ENCODE results near the gene RAD52.
"Not testable (repeated sequence)": the region's sequence is repeated elsewhere in the genome, so short reads cannot be mapped to it uniquely, and the experiment has no call there.

Gene RAD52

DNA sequence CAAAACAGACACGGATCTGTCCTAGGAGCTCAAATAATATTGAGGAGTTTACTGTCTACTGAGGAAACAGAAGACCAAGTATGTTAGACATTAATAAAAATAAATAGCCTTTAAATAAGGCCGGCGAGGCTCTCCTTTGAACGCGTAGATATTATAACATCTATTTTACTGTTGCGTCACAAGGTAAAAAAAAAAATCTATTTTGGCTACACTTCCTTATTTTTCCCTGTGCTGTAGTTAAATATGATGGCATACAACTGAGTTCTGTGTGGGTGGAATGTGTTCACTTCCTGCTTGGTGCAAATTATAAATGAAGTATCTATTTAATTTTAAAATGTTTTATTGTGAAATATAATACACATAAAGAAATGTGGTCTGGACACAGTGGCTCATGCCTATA lies 17.2 kb upstream of the RAD52 start:
- no peak for DNase-seq

DNA sequence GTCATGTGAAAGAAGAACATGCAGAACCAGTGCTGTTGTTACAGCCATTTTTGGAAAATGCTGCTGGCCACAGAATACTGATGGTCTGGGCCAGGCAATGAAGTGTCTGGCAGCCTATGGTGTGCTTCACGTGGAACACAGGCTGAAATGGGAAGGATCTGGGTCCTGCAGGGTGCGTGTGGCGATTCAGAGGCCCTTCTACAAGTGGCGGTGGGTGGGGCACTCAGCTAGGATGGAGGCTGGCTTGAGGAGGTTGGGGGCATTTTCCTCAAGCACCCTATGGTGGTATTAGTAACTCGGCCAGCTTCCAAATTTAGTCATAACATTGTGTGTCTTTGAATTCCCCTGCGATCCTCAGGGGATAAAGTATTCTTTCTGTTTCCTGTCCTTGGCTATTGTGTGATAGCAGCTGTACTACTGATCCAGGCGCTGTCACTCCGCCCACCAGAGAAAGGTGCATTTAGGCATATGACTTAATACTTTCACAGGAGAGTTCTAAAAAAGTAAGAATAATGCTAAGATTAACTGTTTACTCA lies 9.2 kb upstream of the RAD52 start:
- DNase-seq, result no peak

DNA sequence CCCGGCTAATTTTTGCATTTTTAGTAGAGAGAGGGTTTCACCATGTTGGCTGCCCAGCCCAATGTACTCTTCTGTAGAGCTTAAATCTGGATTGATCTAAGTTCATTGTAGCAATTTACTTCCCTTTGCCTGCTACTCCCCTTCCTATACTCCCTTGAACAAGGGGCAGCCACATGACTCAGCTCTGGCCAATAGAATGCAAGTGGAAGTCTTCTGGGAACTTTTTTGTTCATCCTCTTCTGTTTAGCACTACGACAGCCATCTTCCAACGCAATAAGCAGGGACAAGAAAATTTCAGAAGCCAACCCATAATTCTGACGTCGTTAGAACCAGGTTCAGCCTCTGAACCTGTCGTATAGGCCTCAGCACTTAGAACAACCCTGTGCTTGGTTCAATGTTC lies 6.4 kb upstream of the RAD52 start:
- DNase-seq, result no peak

DNA sequence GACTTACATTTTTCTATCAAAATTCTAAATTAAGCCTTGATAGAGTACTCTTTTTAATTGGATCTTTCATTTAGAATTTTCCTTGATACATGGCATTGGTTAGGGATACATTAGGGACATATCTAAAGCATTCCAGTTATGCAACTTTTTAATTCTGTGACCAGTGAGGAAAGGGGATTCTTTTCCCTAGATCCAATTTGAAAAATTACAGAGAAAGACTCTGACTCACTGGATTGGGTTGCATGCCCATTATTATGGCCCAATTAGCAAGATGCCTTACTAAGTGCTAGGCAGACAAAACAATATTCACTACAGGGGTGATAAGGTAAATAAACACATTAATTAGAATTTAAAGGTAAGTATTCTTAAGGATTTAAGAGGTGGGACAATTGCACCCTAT lies 5.2 kb upstream of the RAD52 start:
- no peak for DNase-seq

DNA sequence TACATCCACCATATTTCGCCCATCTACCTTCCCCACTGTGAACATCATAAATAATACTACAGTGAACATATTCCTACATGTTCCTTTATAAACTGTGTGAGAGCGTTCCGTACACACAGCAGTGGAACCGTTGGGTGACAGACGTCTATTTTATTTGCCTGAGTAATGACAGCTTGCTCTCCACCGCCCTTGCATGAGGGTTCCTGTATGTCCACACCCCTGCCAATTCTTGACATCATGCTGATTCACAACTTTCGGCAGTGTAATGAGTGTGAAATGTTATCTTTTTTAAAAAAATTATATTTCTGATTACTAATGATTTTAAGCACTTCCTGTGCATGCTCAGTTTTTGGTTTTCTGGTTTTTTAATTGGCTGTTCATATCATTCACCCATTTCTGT lies 4.3 kb upstream of the RAD52 start:
- DNase-seq, result peak; percentile 7 to 14

DNA sequence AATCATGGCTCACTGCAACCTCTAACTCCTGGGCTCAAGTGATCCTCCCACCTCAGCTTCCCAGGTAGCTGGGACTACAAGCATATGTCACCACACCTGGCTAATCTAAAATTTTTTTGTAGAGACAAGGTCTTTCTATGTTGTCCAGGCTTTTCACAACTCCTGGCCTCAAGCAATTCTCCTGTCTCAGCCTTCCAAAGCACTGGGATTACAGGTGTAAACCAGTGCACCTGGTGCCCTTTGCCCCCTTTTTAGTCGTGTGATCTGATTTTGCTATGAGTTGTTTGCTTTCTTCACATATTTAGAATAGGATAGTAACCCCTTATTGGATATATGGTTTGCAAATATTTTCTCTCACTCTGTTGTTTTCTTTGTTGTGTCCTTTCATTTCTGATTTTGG lies 1.7 kb upstream of the RAD52 start:
- no peak for DNase-seq

DNA sequence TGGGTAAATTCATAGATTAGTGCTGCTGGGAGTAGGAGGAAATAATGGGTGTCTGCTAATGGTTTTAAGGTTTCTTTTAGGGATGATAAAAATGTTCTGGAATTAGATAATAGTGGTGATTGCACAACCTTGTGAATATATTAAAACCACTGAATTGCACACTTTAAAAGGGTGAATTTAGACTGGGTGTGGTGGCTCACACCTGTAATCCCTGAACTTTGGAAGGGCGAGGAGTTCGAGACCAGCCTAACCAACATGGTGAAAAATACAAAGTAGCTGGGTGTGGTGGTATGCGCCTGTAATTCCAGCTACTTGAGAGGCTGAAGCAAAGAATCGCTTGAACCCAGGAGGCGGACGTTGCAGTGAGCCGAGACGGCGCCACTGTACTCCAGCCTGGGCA lies 1.3 kb downstream of the RAD52 start:
- DNase-seq, result no peak

DNA sequence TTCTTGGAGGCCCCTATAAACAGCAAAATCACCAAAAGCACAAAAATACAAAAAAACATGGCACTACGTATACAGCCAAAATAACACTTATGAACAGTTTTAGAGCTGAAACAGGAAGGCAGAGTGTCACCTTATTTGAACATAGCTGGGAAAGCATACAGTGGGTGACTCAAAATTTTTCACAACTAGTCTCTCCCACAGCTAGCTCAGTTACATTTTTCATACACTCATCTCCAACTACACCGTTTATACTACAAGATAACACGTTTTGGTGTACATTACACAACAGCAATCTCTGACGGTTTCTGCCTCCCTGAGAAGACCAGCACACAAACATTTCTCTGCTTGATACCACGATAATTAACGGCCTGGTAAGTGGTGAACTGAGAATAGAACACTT lies 2.9 kb downstream of the RAD52 start:
- no peak for DNase-seq

DNA sequence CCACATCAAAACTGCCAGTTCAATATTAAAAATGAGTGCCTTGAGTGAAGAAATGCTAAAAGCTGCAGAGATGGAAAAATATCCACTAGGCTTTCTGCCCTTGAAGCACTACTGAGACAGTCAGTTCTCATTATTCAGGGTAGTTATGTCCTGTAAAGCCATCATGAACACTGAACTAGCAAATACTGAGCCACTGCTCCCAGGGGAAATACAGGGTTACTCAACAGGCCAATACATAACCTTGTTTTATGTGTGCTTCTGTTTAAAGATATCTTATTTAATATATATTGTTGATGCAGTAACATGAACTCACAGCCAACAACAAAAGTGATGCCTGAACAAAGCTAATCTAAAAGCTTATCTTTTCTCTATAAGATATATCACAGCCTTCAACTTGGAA lies 3.3 kb downstream of the RAD52 start:
- DNase-seq, result no peak

DNA sequence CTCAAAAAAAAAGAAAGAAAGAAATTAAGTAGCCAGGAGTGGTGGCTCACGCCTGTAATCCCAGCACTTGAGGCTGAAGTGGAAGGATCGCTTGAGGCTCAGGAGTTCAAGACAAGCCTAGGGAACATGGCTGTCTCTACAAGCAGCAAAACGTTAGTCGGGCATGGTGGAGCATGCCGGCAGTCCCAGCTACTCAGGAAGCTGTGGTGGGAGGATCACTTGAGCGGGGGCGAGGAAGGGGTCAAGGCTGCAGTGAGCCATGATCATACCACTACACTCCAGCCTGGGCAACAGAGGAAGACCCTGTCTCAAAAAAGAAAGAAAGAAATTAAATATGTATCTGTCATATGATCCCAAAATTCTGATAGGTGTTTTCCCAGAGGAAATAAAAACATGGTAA lies 5.3 kb downstream of the RAD52 start:
- no peak for DNase-seq

DNA sequence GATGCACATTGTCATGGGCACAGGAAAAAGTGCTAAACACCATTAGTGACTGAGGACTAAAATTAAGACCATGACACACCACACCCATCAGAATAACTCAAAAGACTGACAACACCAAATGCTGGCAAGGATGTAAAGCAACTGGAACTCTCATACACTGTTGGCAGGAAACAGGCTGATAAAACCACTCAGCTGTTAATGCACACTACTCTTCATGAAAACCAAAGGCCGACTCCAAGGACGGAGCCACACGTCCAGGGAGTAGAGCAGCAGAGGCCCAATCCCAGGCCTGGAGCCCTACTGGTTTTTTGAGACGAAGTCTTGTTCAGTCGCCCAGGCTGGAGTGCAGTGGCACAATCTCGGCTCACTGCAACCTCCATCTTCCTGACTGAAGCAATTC lies 6.4 kb downstream of the RAD52 start:
- DNase-seq, result no peak

DNA sequence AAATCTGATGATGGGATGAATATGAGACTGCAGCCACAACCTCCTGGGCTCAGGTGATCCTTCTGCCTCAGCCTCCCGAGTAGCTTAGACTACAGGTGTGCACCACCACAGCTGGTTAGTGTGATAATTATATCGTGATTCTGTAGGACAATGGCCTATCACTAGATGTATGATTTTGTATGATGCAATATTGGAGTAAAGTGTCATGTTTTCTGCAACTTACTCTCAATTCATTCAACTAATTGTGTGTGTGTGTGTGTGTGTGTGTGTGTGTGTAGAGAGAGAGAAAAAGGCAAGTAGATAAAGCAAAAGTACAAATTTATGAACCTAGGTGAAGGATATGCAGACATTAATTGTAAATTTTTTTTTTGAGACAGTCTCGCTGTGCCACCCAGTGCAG lies 10.7 kb downstream of the RAD52 start:
- no peak for DNase-seq

DNA sequence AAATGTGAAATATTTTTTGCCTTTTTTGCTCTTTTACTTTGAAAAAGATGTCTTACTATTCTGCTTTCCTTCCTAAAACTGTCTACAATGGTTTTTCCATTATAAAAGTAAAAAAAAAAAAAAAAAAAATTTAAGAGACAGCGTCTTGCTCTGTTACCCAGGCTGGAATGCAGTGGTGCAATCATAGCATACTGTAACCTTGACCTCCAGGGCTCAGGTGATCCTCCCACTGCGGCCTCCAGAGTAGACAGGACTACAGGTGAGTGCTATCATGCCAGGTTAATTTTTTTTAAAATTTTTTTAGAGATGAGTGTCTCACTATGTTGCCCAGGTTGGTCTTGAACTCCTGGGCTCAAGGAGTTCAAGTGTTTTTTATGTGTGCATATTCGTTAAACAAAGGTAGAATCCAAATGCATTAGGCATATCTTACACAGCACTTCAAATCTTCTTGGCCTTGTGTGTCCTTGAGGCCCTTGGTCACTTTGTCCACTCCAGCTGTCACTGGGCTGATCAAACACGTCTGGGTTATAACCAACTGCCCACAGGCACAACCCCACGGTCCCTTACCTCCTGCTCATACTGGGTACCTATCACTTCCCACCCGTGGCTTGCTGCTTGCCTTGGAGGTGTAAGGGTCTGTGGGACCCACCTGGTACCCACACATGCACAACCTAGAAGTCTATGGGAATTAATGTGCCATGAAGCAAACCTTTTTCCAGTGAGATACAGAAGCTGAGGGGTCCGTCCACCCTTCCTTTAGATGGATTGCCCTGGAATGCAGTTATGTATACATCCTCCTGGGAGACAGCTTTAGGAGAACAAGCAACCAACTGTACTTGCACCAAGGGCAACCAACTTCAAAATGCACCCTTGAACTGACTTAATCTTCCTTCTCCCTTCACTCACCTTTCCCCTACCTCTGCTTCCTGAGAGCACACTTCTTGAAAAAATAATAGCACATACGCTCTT lies 12.8 kb downstream of the RAD52 start:
- DNase-seq, result no peak

DNA sequence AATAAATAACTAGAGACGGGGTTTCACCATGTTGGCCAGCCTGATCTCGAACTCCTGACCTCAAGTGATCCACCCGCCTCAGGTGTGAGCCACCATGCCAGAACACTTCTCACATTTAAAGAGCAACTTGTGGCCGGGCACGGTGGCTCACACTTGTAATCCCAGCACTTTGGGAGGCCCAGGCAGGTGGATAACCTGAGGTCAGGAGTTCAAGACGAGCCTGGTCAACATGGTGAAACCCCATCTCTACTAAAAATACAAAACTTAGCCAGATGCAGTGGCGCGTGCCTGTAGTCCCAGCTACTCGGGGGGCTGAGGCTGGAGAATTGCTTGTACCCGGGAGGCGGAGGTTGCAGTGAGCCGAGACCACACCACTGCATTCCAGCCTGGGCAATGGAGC lies 13.6 kb downstream of the RAD52 start:
- DNase-seq, result not testable (repeated sequence)

DNA sequence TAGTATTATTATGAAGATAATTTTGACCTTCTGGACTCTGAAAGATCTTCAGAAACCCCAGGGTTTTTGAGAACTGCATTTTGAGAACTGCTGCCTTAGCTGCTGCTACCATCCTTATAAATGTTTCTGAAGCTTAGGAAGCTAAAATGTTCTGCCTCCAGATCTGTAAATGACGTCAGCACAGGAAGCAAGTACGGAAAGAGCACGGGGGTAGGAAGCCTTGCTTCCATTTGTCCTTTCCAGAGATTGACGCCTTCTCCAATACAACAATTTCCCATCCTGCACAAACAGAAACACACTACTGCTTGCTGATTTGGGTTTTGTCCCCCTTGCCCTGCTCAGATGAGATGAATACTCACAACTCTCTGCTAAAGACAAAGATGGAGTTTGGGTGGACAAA lies 17.9 kb downstream of the RAD52 start:
- DNase-seq, result no peak

DNA sequence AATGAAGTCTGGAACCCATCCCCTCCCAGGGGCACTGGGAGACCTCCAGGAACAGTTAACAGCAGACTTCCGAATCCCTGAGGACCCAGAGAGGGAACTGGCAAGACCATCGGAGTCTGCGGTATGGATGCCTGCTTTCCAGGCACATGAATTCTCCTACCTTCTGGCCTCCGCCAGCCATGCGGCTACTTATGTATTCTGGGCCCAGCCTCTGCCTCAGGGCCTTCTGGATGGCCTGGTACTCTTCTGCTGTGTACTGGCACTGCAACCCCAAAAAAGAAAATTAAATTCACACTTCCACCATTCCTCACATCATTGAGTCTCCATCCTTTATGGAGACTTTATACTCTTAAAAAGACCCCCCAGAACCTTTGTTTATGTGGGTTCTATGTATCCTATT lies 18.4 kb downstream of the RAD52 start:
- no peak for DNase-seq

DNA sequence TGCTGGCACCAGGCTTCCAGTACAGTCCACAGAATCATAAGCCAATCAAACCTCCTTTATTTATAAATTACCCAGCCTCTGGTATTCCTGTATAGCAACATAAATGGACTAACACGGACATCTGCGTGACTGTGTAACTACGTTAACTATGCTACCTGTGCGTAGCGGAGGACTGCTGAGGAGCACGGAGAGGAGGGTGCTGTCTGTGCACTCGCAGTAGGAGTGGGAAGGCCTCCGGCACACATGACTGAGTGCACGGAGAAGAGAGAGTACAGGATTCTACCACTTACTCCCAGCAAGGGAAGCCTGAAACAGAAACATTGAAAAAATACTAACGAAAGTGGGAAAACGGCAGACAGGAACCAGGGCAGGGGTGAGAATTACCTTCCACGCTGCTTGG lies 22.9 kb downstream of the RAD52 start:
- no peak for DNase-seq

DNA sequence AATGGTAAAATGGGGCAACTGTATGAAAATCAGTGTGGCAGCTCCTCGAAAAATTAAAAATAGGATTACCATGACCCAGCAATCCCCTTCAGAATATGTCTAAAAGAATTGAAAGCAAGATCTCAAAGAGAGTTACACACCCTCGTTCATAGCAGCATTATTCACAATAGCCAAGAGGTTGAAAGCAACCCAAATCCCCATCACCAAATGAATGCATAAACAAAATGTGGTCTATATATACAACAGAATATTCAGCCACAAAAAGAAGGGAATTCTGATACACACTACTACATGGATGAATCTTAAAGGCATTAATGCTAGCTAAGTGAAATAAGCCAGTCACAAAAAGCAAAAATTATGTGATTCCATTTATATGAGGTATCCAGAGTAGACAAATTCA lies 27.2 kb downstream of the RAD52 start:
- no peak for DNase-seq

DNA sequence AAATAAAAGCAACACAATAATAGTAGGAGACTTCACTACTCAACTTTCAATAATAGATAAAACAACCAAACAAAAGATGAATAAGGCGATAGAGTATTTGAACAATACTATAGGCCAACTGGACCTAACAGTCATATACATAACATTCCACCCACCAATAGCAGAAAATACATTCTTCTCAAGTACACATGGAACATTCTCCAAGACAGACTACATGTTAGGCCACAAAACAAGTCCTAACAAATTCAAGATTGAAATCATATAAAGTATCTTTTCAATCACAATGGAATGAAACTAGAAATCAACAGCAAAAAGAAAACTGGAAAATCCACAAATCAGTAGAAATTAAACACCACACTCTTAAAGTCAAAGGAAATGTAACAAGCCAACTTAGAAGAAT lies 28.8 kb downstream of the RAD52 start:
- no peak for DNase-seq

DNA sequence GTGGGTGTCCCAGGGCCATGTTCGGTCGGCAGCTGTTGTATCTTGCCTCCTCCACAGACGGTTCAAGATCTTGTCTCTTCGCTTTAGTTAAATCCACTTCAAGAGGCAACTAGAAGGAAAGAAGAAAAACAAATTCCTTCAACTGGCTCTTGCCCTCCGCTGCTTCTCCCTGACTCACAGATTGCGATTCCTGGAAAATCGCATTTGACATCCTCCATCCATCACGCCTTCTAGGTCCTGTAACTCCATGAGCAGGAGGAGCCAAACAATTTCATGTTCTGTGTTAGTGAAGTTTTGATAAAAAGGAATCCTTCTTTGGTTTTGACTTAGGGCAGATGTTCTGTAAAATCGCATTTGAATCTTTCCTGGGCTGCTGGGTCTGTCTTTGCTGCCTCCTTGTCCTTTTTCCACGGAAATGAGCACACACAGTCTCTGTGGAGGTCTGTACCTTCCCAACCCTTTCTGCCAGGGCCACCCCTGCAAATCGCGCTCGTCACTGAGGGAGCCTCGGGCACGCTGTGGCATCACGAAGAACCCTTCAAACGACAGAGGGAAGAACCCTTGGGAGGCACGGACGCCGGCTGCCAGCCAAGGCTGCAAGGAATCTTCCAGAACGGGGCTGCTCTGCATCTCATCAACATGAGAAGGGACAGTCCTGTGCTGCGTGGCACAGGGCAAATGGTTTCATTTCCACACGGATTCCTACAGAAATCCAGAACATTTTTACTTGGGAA lies 32.6 kb downstream of the RAD52 start:
- DNase-seq, result no peak

DNA sequence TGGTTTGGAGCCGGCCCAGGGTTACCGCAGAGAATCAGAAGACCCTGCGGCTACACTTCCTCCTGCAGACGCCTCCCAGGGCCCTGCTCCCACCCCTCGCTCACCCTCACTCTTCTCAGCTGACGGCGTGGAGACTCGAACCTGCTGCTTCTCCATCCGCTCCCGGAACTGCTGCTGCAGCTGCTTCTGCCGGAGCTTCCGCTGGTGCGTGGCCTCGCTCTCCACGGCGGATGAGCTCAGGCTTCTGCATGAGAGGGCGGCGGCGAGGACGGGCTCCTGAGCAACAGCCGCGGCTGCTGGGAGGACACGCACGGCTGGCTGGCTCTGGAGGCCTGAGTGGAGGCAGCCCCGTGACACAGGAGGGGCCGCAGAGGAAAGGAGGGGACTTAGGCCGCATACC lies 33.3 kb downstream of the RAD52 start:
- no peak for DNase-seq

DNA sequence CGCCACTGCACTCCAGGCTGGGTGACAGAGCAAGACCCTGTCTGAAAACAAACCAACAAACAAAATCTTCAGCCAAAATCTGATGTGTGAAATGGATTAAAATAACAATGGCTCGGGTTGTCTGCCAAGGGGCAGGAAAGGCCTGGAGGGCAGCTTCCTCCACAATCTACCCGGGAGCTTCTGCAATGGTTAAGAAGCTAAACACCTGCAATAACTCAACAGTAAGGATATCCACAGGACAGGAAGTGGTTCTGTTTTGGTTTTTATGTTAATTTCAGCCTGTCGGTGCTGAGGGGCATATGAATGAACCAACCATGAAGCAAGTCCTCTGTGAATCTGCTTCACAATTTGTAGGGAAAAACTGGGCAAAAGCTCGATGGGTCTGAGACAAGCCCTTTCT lies 34.4 kb downstream of the RAD52 start:
- no peak for DNase-seq

DNA sequence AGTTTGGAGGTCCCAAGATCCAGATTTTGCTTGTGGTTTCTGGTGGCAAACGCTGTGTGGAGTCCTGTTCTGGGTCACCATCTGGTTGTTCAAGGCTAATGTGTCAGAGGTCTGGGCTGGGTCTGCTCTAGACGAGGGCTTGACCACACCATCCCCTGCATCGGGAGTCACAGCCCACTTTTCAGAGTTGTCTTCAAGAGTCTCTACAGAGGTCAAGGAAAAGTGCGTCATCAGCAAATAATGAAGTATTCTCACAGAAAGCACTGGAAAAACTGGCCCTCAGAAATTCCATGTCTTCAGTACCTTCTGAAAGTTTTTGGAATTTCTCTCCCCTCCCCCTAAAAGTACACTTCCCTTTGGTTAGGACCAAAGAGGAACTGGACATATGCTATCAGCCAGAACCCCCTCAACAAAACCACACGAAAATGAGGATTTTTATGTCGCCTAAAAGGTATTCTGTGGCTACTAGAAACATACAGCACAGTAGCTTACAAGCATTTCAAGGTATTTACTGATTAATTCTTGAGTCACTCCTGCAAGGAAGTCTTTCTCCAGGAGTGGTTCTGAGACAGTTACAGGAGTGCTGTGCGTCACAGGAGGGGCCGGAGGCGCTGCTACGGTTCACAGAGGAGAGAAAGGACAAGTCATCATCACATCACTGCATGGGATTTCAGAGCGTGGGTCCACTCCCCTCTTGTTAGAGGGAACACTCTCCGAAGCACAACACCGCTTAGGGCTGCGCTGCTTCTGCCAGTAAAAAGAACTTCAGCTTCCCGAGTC lies 35.4 kb downstream of the RAD52 start:
- no peak for DNase-seq
